Activated gamma-delta T cell treated with Interleukin-2 at 50 U/mL for 16 hours (primary cell): ENCODE measurements around the gene APOL2.
"Not testable (repeated sequence)": the region's sequence is repeated elsewhere in the genome, so short reads cannot be mapped to it uniquely, and the experiment has no call there.

Source experiments
- DNase-seq: peaks from one replicate; pipeline ENCODE4 v3.0.0-alpha.2; 2020

APOL2 gene

DNA sequence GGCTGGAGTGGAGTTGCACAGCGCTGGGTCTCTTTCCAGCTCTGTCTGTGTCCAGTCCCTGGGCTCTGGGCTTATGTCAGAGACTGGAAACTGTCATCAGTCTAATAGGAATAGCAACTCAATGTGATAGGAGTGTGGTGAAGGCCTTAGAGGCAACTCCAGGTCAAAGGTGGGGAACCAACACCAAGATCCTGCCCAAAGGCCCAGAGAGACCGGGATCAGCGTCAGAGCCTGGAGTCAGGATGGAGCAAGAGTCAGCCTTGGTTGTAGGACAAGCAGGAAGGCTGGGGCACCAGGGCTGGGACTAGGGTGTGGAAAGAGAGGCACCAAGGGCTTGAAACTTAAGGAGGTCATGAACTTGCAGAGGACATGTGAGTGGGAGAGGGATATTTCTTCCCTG, 23.0 kb upstream of the APOL2 start:
- DNase-seq = not testable (repeated sequence)

DNA sequence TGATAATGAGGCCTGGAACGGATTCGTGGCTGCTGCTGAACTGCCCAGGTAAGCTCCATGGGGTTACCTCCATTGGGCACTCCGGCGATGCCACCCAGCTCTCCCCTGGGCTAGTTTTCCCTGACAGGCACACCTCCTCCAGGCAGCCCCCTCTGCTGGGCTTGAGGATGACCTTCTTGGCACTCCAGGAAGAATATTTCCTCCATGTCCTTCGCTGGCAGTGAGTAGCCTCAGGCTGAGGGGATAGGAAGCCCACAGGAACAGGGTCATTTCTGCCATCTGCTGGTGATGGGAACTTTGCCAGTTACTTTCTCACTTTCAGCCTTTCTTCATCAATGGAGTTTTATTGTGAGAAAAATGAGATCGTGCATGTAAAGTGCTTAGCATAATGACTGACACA, 22.3 kb upstream of the APOL2 start:
- DNase-seq = not testable (repeated sequence)

DNA sequence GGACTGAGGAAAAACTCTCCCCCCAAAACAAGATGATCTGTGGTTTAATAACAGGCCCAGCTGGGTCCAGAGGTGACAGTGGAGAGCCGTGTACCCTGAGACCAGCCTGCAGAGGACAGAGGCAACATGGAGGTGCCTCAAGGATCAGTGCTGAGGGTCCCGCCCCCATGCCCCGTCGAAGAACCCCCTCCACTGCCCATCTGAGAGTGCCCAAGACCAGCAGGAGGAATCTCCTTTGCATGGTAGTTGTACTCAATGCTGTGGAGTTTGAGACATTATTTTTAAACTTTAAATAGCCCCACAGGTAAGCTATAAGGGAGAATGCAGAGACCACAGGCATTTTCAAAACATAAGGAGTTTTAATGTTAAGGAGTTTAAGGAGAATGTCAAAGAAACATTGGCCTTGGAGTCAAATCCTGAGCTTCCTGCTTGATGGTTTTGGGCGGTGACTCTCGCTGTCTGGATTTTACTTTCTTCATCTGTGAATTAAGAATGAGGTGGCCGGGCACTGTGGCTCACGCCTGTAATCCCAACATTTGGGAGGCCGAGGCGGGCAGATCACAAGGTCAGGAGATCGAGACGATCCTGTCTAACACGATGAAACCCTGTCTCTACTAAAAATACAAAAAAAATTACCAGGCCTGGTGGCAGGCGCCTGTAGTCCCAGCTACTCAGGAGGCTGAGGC, 20.4 kb upstream of the APOL2 start:
- DNase-seq = no peak

DNA sequence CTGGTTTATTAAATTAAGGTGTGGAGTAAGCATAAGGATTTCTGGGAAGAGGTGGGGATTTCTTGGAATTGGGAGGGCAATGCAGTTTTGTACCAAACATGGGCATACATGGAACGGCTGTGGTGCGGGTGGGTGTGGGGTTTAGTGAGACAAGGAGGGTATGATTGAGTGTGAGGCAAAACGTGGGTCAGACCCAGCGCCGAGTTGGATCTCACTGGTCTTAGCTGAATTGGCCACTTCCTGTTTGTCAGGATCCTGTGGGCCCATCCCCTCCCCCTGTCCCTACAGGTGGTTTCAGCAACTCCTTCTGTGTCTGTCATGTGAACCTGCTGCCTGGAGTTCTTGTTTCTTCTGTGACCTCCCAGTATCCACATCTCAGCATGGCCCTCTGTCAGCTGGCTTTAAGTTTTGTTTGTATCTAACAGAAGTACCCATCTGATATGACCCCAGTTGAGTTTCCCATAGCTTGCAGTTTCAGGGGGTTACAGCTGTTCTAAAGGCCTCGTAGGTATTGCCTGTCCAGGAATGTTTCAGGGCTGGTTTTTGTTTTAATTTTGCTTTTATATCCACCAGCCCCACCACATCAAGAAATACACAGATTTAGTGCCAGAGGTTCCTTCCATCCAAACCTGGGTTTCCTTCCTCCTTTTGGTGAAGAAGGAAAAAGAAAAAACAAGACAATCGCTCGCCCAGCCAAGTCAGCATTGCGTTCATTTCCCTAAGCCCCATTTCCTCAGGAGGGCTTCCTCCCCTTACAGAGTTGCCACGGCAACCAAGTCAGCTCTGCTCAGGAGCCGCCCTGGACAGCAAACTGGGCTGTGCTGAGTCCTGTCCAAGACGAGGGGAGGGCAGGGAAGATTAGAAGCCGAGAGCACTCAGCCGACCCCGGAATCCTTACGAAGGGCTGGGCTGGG, 19.6 kb upstream of the APOL2 start:
- no peak for DNase-seq

DNA sequence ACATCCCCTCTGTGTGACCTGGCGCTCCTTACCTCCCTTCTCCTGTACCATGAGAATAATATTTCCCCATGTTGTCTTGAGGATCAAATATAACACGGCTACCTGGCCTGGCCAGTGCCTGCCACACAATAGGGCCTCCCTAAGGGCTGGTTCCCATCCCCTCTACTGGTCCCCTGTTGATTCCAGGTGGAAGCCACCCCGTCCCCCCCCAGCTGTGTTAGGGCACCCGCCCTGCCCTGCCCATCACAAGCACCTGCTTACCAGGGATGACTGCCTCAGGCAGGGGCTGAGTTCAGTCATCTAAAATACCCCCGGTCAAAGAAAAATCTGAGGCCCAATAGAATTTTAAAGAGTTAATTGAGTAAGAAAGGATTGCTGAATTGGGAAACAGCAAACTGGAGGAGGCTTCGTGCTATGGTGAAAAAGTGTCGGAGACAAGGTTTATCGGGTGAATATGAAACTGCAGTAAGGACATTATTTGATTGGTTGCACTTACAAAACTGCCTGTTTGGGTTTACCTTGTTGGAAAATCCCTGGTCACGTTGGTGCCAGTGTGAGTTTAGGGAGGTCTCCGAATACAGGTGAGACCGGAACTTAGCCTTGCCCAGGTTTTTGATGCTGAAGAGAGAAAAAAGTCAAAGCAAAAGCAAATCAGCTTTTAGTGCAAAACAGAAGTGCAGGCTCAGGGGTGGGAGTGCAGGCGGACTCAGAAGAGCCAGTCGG, 18.8 kb upstream of the APOL2 start:
- DNase-seq = no peak

DNA sequence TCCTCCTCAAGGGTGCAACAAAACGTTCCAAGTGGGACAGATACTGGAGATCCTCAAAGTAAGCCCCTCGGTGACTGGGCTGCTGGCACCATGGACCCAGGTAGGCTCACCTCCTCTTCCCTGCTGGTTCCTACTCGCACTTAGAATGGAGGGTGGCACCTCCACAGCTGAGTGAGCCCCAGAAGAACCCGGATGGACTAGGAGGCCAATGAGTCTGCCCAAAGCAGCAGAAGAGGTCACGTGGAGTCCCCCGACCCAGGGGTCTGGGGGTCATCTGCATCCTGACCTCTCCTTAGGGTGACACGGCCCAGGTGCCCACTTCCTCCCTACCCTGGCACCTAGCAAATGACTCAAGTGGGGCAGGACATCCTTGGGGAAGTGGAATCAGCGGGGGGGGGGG, 18.0 kb upstream of the APOL2 start:
- no peak for DNase-seq

DNA sequence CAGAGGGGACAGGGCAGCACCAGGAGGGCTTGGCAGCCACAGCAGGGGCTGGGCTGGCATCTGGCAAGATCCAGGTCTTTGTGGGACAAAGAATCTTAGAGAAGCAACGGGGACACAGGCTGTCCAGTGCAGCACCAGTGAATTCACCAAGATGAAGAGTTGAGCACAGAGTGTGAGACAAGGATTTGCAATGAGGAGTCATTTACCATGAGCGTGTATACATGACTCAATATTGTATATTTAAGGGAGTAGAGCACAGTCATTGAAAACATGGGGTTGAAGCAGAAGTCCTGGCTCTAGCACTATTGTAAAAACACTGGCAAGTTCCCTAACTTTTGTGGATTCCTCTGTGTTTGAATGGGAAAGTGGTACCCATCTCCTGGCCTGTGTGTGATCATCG, 17.2 kb upstream of the APOL2 start:
- DNase-seq = no peak

DNA sequence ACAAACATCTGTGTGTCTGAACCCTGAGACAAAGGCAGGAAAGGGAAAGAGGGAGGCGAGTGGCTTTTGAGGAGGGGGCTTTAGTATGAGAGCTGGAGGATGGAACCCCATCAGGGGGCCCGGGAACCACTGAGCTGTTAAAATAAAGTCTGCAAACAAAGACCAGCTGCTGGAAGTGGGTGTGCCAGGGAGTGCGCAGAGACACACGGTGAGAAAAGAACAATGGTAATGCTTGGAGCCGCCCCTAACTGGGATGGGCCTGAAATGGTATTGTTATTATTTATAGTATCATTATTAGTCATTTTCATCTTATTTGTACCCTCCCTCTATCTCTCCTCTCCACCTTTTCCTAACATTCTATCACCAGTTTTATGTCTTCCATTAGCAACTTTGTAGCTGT, 16.2 kb upstream of the APOL2 start:
- DNase-seq = not testable (repeated sequence)

DNA sequence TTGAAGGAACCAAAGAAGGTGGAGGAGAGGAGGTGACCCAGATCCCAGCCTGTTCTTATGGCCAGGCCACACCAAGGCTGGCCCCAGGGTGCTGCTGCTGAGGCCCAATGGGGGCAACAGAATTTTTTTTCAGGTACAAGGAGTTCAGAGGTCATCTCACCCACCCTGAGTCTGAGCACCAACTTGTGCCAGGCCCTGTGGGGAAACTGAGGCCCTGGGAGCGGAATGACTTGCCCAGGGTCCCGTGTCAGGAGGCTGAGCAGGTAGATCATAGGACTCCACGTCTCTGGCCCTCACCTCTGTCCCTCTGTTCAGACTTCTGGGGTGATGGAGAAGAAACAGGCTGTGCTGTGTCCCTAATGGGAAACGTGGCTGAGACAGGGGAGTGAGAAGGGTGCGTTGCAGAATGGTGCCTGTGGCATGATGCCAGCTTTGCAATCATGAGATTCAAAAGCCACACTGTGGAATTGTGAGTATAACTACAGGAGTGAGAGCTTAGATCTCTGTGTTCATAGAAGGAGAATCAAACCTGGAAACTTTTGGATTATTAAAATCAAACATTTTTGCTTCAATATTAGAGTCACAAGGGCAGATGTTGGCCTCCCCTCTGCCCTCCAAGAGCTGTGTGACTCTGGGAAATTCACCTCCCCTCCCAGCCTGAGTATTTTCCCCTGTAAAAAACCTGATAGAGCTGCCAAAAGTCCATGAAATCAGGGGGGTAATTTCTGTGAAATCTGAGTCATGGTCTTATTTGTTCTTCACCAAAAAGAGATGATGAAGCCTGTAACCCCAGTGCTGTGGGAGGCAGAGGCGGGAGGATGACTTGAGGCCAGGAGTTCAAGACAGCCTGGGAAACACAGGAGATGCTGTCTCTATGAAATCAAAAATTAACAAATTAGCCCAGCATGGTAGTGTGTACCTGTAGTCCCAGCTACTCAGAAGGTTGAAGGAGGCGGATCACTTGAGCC, 14.5 kb upstream of the APOL2 start:
- no peak for DNase-seq

DNA sequence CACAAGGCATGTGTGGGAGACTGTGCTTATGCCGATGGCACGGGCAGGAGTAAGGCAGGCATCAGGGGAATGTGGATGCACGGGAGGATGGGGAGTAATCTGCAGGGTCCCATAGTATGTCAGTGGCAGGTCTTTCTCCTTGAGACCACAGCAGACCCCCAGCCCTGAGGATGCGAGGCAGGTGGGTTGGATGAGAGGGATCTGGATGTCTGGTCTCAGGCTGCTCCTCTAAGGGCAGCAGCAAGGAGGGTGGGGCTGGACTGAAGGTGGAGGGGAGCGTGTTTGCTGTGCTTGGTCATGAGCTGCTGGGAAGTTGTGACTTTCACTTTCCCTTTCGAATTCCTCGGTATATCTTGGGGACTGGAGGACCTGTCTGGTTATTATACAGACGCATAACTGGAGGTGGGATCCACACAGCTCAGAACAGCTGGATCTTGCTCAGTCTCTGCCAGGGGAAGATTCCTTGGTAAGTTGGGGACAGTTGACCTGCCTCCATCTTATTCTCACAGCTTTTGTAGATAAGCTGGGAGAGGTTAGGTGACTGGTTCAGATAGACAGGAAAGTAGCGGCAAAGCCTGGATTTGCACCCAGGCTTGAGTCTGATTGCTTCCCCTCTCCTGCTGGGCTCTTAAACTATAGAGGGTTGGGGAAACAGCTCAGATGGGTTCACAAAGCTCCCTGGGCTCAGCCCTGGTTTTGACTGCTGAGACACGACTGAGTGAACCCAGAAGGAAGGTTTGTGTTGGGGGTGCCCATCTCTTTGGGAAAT, 13.6 kb upstream of the APOL2 start, which contains the start of gene APOL1:
Gene APOL1, plus strand, starts transcription at position 380 of the 769 bp plus-strand sequence. CDS start 1,823 bp downstream, outside the sequence.
- peak; percentile 37 for DNase-seq

DNA sequence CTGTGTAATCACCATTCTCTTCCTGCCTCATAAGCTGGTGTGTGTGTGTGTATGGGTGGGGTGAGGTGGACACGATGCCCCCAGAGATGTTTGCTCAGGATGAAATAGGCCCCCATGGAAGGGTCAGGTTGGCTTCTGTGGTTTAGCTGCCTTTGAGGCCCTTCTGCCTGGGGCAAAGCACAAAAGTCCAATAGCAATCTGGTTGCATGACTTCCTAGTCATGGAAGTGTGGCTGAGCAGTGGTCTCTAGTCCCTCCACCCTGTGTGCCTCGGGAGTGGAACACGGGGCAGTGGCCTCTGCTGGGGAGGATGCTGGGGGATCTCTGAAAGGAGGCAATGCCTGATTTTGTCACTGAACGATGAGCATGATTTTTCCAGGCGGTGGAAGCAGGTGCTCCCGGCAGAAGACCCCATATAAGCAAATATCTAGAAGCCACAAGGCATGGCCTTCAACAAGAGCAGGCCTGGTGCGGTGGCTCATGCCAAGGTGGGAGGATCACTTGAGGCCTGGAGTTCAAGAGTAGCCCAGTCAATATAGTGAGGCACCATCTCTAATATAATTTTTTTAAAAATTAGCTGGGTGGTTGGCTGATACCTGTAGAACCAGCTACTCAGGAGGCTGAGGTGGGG, 12.8 kb upstream of the APOL2 start:
- not testable (repeated sequence) for DNase-seq

DNA sequence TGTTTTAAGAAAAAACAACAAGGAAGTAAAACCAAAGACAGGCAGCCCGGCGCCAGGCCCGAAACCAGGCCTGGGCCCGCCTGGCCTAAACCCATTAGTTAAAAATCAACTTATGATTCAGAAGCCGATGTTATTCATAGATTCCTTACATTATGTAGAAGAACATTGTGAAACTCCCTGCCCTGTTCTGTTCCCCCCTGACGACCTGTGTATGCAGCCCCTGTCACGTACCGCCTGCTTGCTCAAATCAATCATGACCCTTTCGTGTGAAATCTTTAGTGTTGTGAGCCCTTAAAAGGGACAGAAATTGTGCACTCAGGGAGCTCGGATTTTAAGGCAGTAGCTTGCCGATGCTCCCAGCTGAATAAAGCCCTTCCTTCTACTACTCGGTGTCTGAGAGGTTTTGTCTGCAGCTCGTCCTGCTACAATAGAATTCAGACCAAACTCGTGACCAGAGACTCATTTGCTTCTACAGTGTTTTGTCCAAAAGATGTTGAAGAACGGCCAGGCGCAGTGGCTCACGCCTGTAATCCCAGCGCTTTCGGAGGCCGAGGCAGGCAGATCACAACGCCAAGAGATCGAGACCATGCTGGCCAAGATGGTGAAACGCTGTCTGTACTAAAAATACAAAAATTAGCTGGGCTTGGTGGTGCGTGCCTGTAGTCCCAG, 11.1 kb upstream of the APOL2 start:
- not testable (repeated sequence) for DNase-seq

DNA sequence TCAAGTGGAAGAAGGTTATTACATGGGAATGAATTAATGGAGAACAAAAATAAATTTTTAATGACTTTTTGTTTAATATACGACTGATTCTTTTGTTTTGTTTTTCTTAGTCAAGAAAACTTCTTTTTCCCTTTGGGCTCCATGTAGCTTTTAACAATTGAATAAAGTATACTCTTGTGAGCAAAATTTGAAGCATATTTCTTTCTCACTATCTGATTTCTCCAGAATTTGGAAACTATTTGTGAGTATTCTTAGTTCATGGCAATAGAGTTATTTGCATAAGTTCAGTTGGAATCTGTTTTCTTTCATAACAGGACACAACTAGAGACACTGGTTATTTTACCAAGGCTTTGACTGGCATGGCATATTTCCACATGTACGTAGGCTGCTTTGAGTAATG, 9.8 kb upstream of the APOL2 start:
- DNase-seq = no peak

DNA sequence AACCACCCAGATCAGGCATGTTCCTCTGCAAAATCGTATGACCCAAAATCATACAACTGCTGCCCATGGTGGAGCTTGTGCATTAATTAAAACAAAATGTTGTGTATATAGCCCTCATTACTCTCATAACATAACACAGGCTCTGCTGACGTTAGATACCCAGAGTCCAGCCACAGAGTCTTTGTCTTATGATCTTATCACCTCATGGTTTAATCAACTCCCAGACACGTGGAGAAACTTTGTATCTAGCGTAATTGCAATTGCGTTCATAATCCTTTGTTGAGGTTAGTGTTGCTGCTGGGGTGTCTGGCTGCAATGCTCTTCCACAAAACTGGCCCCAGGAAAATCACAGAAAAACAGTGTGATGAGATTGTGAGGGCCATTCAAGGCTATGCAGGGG, 8.6 kb upstream of the APOL2 start:
- DNase-seq = no peak

DNA sequence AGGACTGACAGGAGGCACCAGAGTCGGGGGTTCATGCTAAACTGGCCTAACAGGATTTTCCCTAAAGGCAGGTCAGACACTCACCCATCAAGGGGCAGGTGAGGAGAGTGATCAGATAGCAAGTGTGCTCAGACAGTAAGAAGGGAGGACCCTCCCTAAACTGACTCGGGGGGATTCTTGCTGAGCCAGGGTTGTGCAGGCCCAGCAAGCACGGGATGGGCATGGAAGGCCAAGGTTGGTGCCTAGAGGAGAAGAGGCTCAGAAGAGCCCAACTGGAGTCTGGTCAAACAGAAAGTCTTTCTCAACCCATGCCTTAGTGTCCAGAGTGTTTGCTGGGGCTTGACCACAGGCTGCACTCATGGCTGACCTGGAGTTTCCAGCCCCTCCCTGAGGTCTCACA, 7.4 kb upstream of the APOL2 start:
- no peak for DNase-seq

DNA sequence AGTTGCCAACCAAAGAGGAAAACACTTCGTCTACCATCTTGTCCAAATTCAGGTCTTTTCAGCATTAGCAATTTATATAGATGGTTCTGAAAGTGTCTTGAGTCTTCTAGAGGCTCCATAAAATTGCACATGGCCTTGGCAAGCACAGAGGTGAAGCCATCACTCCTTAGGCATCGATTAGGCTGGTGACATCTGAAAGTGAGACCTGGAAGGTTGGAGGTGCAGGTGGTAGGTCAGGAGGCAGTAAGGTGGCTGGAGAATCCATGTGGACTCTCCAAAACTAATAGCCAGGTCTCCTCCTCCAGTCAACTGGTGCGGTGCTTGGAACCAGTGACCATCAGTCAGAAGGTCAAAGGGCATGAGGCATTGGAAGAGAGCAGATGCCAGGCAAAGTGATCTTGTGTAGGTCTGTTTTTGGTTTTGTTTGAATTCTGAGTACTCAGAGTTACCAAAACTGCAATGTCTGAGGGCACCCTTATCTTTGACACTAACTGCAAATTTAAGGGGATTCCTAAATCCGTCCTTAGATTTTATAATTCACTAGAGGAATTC, 6.6 kb upstream of the APOL2 start:
- DNase-seq = no peak

DNA sequence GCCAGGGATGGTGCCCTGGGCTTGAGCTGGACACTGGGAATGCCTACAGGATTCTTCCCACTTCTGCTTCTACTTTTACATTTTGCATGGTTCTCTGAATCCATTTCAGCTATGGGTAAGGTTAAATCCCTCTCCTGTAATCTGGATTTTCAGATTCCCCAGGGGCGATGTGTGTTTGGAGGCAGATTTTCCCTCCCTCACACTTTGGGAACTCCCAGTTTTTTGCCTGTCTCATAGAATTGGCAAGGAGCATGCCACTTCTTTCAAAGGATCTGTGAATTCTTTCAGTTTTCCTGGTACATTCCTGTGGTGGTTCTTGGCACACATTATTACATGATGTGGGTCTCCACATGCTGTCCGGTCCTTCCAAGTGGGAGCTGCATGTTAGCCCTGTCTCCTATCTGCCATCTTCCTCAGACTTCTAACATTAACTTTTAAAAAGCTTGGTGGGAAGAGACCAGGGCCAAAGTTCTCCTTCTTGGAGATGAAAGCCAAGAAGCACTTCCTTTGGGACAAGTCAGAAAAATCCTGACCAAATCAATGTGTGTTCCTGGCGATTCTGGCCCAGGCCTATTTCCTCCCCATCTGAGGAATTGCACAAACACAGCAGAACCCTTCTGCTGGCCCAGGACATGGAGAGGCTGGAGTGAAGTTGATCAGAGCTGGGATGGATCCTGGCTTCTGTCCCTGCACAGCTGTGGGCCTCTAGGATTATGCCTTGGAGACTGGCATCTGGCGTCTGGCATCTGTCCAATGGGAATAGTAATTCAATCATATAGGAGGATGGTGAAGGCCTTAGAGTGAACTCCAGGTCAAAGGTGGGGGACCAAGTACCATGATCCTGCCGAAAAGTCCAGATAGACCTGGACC, 5.4 kb upstream of the APOL2 start:
- no peak for DNase-seq

DNA sequence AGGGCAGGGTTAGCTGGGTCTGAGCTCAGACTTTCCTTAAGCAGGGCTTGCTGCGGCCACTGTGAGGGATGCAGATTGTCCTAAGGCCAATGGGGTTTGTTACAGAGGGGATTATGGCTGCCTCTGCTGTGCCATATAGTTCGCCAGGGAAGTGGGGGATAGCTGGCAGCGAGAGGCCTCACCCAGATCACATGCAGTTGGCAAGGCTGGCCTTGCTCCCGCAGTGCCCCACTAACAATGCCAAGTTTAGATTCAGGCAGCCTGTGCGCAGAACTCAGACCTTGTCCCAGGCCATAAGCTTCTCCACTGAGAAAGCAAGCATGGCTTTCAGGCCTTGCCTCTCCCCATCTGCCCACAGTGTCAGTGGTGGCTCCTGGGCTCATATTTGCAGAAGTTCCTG, 4.7 kb upstream of the APOL2 start:
- DNase-seq = no peak

DNA sequence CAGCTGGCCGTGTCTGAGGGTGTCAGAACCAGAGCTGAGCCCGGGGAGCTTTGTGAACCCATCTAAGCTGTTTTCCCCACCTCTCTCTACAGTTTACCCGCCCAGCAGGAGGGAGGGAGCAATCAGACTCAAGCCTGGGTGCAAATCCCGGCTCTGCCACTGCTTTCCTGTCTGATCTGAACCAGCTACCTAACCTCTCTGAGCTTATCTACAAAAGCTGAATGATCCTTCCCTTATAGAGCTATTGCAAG, 252 bp downstream of the APOL2 start:
- no peak for DNase-seq
